ENCODE measurements around the gene GPC6.

GPC6 gene

DNA sequence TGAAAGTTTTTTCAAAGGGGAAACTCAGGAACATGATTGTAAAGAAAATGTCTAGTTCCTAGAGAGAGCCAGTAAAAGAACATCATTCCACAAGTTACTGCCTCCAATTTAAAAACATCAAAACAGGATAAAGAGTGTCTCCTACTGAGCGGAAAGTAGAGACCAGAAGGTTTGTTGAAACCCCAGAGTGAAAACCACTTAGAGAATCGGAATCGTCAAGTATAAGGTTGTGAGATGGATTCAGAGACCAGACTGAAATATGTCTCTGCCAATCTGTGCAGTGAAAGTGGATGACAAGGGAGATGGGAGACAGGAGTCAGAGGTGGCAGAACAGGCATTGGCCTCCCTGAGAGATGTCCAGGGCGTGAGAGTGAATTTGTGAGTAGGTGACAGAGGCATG is 133.4 kb downstream of the GPC6 start:
- DNase-seq: no peak
- Histone ChIP-seq H3K36me3 (replicated peaks; ENCODE audit: insufficient read depth, low read length) (no peaks in the 10 kb centered on the region), H3K27ac (ENCODE audit: low read length) (no peak overlapping the region), H3K9me3 (replicated peaks; ENCODE audit: insufficient read depth, low read length) (no peaks in the 10 kb centered on the region), H2AFZ (ENCODE audit: low read length) (no peak overlapping the region), H3K9ac (ENCODE audit: low read length) (no peak overlapping the region), H3K4me3 (ENCODE audit: low read length) (no peak overlapping the region), H4K20me1 (ENCODE audit: insufficient read depth, low read length) (no peaks in the 10 kb centered on the region), H3K27me3 (replicated peaks; ENCODE audit: insufficient read depth, low read length) (no peaks in the 10 kb centered on the region), H3K4me1 (ENCODE audit: low read length) (no peaks in the 10 kb centered on the region), H3K9me2 (replicated peaks; ENCODE audit: insufficient read depth, low read length) (no peaks in the 10 kb centered on the region), H3F3A (ENCODE audit: insufficient read depth, low read length) (no peaks in the 10 kb centered on the region), H3K4me2 (ENCODE audit: low read depth, low read length) (no peak overlapping the region), H3K79me2 (ENCODE audit: low read length) (no peaks in the 10 kb centered on the region)
- TF ChIP-seq EZH2phosphoT487 (IDR thresholded peaks at IDR 0.05; ENCODE audit: low read length) (no peak), EZH2 (optimal IDR thresholded peaks at IDR 0.05; ENCODE audit: low read depth, low read length) (no peak), CTCF (IDR thresholded peaks at IDR 0.05; ENCODE audit: low read length) (no peak)

- Histone ChIP-seq H4K20me1 (ENCODE audit: insufficient read depth, low read length) (no peaks in the 10 kb centered on the region), H3K36me3 (replicated peaks; ENCODE audit: insufficient read depth, low read length) (no peaks in the 10 kb centered on the region)
Measured at GRCh38 chr13:93361703-93362102, 135.1 kb downstream of the GPC6 start.

DNA sequence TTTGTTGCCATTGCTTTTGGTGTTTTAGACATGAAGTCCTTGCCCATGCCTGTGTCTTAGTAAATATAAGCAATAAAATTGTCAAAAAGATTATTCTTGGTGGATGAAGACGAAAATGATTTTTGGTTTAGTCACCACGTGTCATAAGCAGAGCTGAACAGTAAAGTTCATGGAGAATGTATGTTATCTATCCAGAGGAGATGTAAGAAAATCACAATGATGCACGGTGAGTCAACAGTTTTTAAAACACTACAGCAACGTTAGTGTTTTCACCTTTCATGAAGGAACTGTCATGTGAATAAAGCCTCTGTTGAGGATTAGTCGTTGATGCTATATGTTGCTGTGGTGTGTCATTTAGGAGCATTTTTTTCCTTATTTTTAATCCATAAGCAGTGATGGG is 137.6 kb downstream of the GPC6 start:
- H3K9me3 ChIP-seq (replicated peaks; ENCODE audit: insufficient read depth, low read length): no peaks in the 10 kb centered on the region
- TF ChIP-seq EZH2 (optimal IDR thresholded peaks at IDR 0.05; ENCODE audit: low read depth, low read length) (no peak), CTCF (IDR thresholded peaks at IDR 0.05; ENCODE audit: low read length) (no peak), EZH2phosphoT487 (IDR thresholded peaks at IDR 0.05; ENCODE audit: low read length) (no peak)
- H4K20me1 ChIP-seq (ENCODE audit: insufficient read depth, low read length): no peaks in the 10 kb centered on the region
- H3K9me2 ChIP-seq (replicated peaks; ENCODE audit: insufficient read depth, low read length): no peaks in the 10 kb centered on the region
- no peaks in the 10 kb centered on the region for H3K4me1 ChIP-seq (ENCODE audit: low read length)
- no peak overlapping the region for H3K27ac ChIP-seq (ENCODE audit: low read length)
- H3K79me2 ChIP-seq (ENCODE audit: low read length): no peaks in the 10 kb centered on the region
- H3K9ac ChIP-seq (ENCODE audit: low read length): no peak overlapping the region
- DNase-seq: no peak
- no peak overlapping the region for H3K4me2 ChIP-seq (ENCODE audit: low read depth, low read length)
- no peaks in the 10 kb centered on the region for H3K27me3 ChIP-seq (replicated peaks; ENCODE audit: insufficient read depth, low read length)
- no peak overlapping the region for H2AFZ ChIP-seq (ENCODE audit: low read length)
- no peaks in the 10 kb centered on the region for H3F3A ChIP-seq (ENCODE audit: insufficient read depth, low read length)
- no peak overlapping the region for H3K4me3 ChIP-seq (ENCODE audit: low read length)
- no peaks in the 10 kb centered on the region for H3K36me3 ChIP-seq (replicated peaks; ENCODE audit: insufficient read depth, low read length)

More at GRCh38 chr13:93361703-93362102, 135.1 kb downstream of the GPC6 start:
- H3K27ac ChIP-seq (ENCODE audit: low read length): no peak overlapping the region
- H3K4me2 ChIP-seq (ENCODE audit: low read depth, low read length): no peak overlapping the region
- no peak overlapping the region for H3K9ac ChIP-seq (ENCODE audit: low read length)
- TF ChIP-seq EZH2phosphoT487 (IDR thresholded peaks at IDR 0.05; ENCODE audit: low read length): no peak
- no peak for TF ChIP-seq EZH2 (optimal IDR thresholded peaks at IDR 0.05; ENCODE audit: low read depth, low read length)
- TF ChIP-seq CTCF (IDR thresholded peaks at IDR 0.05; ENCODE audit: low read length): no peak
- no peaks in the 10 kb centered on the region for H3K27me3 ChIP-seq (replicated peaks; ENCODE audit: insufficient read depth, low read length)
- H3K9me2 ChIP-seq (replicated peaks; ENCODE audit: insufficient read depth, low read length): no peaks in the 10 kb centered on the region
- H2AFZ ChIP-seq (ENCODE audit: low read length): no peak overlapping the region
- H3K79me2 ChIP-seq (ENCODE audit: low read length): no peaks in the 10 kb centered on the region
- H3K4me3 ChIP-seq (ENCODE audit: low read length): no peak overlapping the region
- H3K4me1 ChIP-seq (ENCODE audit: low read length): no peaks in the 10 kb centered on the region
- DNase-seq: no peak
- no peaks in the 10 kb centered on the region for H3K9me3 ChIP-seq (replicated peaks; ENCODE audit: insufficient read depth, low read length)
- H3F3A ChIP-seq (ENCODE audit: insufficient read depth, low read length): no peaks in the 10 kb centered on the region
